Stimulated activated CD4-positive, alpha-beta T cell treated with anti-CD3 and anti-CD28 coated beads, Interleukin-12 subunit alpha, Interleukin-12 subunit beta, amount 100 ng/mL, for 4 hours (primary cell): ENCODE results near the gene ARHGEF39.
A peak's percentile ranks its signal among the peaks of the same experiment; 100 is the strongest.

Experiments
- DNase-seq: peaks from one replicate; pipeline ENCODE4 v3.0.0-alpha.2; 2020

Gene ARHGEF39

GRCh38 chr9:35690614-35691333 lies 25.8 kb upstream of the ARHGEF39 start:
- DNase-seq: peak; percentile 35

- no peak for DNase-seq
These were observed 25.3 kb upstream of the ARHGEF39 start for GRCh38 chr9:35690294-35690613.

GRCh38 chr9:35689542-35690293 lies 24.7 kb upstream of the ARHGEF39 start, which contains the start of gene TPM2:
TPM2 (minus strand) TSS chr9:35689925; CDS start chr9:35689817, 108 bp downstream.
- no peak for DNase-seq

GRCh38 chr9:35688558-35689541 lies 23.9 kb upstream of the ARHGEF39 start:
- DNase-seq: no peak

- DNase-seq: no peak
These were observed 23.1 kb upstream of the ARHGEF39 start for GRCh38 chr9:35687972-35688557.

- no peak for DNase-seq
These were observed 22.3 kb upstream of the ARHGEF39 start for GRCh38 chr9:35687306-35687705.

- DNase-seq: no peak
These were observed 21.5 kb upstream of the ARHGEF39 start for GRCh38 chr9:35686222-35687203.

- DNase-seq: no peak
These were observed 20.5 kb upstream of the ARHGEF39 start for GRCh38 chr9:35685506-35685905.

- DNase-seq: no peak
These were observed 19.9 kb upstream of the ARHGEF39 start for GRCh38 chr9:35684921-35685320.

- no peak for DNase-seq
These were observed 18.3 kb upstream of the ARHGEF39 start for GRCh38 chr9:35683323-35683722.

GRCh38 chr9:35682520-35683315 lies 17.7 kb upstream of the ARHGEF39 start:
- DNase-seq: no peak

GRCh38 chr9:35682051-35682450 lies 17.1 kb upstream of the ARHGEF39 start:
- DNase-seq: no peak

GRCh38 chr9:35681341-35682002 lies 16.5 kb upstream of the ARHGEF39 start:
- DNase-seq: no peak

GRCh38 chr9:35680331-35681105 lies 15.5 kb upstream of the ARHGEF39 start:
- DNase-seq: no peak

- DNase-seq: no peak
These were observed 14.9 kb upstream of the ARHGEF39 start for GRCh38 chr9:35679766-35680330.

- DNase-seq: no peak
These were observed 14.1 kb upstream of the ARHGEF39 start for GRCh38 chr9:35679091-35679490.

GRCh38 chr9:35675732-35676392 lies 10.9 kb upstream of the ARHGEF39 start:
- DNase-seq: peak; percentile 28

- DNase-seq: no peak
These were observed 10.2 kb upstream of the ARHGEF39 start for GRCh38 chr9:35675204-35675603.

GRCh38 chr9:35674025-35674361 lies 9.0 kb upstream of the ARHGEF39 start:
- DNase-seq: no peak
